Endothelial cell of umbilical vein (primary cell): ENCODE measurements around the gene TOP2B.

ENCODE experiments used
- CTCF ChIP-seq, 2 donors: IDR thresholded peaks; 1 replicate in 1 of 2; 2 replicates in 1 of 2; pipeline ENCODE4 v1.5.1; 2011; ENCODE audit warnings: low read length in 2 of 2, mild to moderate bottlenecking in 2 of 2, moderate library complexity in 2 of 2, control low read depth in 1 of 2, inconsistent platforms in 1 of 2, low read depth in 1 of 2; ENCODE audit not compliant: insufficient read depth in 1 of 2; ENCODE audit errors: extremely low read depth in 1 of 2
- JUN ChIP-seq: IDR thresholded peaks from 2 replicates; pipeline ENCODE4 v1.6.1; 2011; ENCODE audit warnings: borderline replicate concordance, low read depth; ENCODE audit not compliant: insufficient read length, insufficient read depth
- POLR2A ChIP-seq: IDR thresholded peaks from 2 replicates; pipeline ENCODE4 v1.6.1; 2012; ENCODE audit warnings: low read depth, mild to moderate bottlenecking, control low read depth, low read length

- peak; percentile 7 to 18 for TF ChIP-seq CTCF (IDR thresholded peaks at IDR 0.05; ENCODE audit: extremely low read depth in 1 of 2, insufficient read depth in 1 of 2, low read depth in 1 of 2, low read length in 2 of 2)
- no peak for TF ChIP-seq POLR2A
- TF ChIP-seq JUN = no peak
Measured at GRCh38 chr3:25592510-25592968, 72.2 kb downstream of the TOP2B start.
